SKM-1 treated with dmso at 0.1 percent for 144 hours (cell line): ENCODE data around the gene HMOX1.
"Not testable (repeated sequence)": the region's sequence is repeated elsewhere in the genome, so short reads cannot be mapped to it uniquely, and the experiment has no call there.

ENCODE experiments used
- DNase-seq: peaks from one replicate; lab custom pipeline; 2025; ENCODE audit not compliant: unreplicated experiment; lab: John Stamatoyannopoulos, UW

The HMOX1 gene

GRCh38 chr22:35431483-35432227, 50.8 kb downstream of the HMOX1 start:
- DNase-seq = no peak

DNA sequence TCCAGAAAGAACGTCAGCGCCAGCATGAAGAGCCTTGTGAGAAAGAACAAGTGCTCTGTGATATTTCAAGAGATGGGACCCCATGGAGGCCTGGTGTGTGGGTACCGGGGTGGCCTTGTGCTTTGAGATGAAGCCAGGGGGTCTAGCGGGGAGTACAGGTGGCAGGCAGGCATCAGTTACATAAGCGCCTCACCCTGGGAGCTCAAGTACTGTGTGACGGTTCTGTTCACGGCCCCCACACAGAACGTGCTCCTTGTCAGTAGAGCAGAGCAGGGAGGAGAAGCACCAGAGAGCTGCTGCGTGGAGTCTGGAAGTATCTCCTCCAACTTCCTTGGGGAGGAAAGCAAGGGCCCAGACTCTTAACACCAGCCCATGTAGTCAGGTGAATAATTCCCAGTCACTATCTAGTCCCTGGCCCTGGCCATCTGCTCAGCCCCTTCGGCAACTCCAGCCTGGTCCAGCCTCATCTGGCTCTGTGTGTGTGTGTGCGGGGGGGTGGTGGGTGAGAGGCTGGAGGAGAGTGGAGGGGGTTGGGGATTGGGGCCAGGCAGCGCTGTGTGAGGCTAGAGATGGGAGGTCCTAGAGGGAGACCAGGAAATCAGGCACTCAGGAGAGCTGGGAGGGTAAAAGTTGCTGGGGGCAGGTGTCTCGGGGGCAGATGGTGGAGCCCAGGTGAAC, 51.5 kb downstream of the HMOX1 start:
- DNase-seq = no peak

DNA sequence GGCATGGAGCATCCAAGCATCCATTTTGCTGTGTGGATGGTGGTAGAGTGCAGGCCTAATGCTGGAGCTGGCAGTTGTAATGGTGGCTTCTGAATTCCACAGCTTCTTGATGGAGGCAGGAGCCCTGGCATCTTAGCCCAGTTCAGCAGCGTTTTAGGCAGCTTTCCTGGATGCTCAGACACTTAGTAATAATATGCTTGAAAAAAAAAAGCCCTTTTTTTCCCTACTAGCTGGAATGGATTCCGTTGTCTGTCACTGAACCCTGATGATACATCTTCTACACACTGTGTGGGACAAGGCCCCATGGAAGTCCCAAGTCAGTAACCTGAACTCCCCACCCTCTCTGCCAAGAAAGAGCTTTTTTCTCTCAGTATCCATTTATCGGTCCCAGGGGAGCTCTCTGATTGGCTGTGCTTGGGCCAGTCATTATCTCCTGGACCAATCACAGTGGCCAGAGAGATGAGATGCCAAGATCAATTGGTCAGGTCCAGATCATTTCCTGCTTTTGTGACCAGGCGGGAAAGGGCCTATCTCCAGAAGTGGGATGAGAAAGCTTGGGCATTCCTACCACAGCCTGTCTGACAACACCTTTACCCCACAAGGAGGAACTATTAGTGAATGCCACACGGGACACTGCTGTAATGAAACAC, 53.3 kb downstream of the HMOX1 start:
- no peak for DNase-seq

GRCh38 chr22:35435201-35435740, 54.4 kb downstream of the HMOX1 start:
- DNase-seq = no peak

GRCh38 chr22:35436421-35436820, 55.5 kb downstream of the HMOX1 start:
- no peak for DNase-seq

- no peak for DNase-seq
These were observed 56.2 kb downstream of the HMOX1 start for GRCh38 chr22:35437049-35437448.

DNA sequence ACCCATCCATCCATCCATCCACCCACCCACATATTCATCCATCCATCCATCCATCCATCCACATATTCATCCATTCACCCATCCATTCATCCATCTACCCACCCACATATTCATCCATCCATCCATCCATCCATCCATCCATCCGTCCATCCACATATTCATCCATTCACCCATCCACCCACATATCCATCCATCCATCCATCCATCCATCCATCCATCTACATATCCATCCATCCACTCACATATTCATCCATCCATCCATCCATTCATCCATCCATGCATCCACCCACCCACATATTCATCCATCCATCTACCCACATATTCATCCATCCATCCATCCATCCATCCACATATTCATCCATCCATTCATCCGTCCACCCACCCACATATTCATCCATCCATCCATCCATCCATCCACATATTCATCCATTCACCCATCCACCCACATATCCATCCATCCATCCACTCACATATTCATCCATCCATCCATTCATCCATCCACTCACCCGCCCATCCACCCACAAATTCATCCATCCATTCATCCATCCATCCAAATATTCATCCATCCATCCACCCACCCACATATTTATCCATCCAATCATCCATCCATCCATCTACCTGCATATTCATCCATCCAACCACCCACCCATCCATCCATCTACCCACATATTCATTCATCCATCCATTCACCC, 57.9 kb downstream of the HMOX1 start:
- not testable (repeated sequence) for DNase-seq

DNA sequence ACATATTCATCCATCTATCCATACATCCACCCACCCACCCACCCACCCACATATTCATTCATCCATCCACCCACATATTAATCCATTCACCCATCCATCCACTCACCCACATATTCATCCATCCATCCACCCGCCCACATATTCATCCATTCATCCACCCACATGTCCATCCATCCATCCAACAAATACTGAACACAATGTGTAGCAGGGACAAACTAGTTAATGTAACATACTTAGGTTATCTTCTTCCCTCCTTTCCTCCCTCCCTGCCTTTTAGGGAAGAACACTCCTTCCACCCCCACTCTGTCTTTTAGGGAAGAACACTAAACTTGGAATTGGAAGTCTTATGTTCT, 58.4 kb downstream of the HMOX1 start:
- DNase-seq = no peak

- no peak for DNase-seq
These were observed 59.2 kb downstream of the HMOX1 start for GRCh38 chr22:35440129-35440528.

- no peak for DNase-seq
These were observed 60.7 kb downstream of the HMOX1 start for GRCh38 chr22:35441489-35442100.

DNA sequence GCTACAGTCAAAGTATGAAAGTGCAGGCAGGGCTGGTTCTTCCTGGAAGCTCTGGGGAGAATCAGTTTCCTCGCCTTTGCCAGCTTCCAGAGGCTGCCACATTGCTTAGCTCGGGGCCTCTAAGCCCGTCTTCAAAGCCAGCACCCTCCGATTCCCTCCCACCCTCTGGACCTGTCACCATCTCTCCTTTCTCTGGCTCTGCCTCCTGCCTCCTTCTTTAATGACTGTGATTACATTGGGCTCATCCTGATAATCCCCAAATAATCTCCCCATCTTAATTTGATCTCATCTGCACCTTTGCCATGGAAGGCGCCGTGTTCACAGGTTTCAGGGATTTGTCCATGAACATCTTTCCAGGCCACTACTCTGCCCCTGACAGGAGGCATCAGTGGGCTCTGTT, 61.6 kb downstream of the HMOX1 start:
- DNase-seq = no peak

GRCh38 chr22:35443338-35443737, 62.4 kb downstream of the HMOX1 start:
- no peak for DNase-seq
